Thyroid gland (tissue), 4 donors: ENCODE data around the gene TSG101. TPM values are rescaled to one million over a fixed set of nuclear protein-coding genes. Genes with fewer than 3 reads are reported as not detected.

Source experiments
- DNase-seq, 2 donors: peaks; one replicate each; pipeline ENCODE4 v3.0.0-alpha.2; 2019
- H3K27ac ChIP-seq, 3 donors: fragments of 200-600 bp; sonication (generic); 1 replicate in 2 of 3; 2 replicates in 1 of 3; pipeline ENCODE4 v1.5.1; 2016 to 2019; ENCODE audit warnings: mild to moderate bottlenecking in 1 of 3, moderate library complexity in 1 of 3
- H3K27me3 ChIP-seq: fragments of 200-600 bp; sonication (generic); one replicate; pipeline ENCODE4 v1.5.1; 2019
- H3K36me3 ChIP-seq, 2 donors: fragments of 200-600 bp; sonication (generic); one replicate each; pipeline ENCODE4 v1.5.1; 2016 to 2019
- H3K4me1 ChIP-seq, 2 donors: fragments of 200-600 bp; sonication (generic); one replicate each; pipeline ENCODE4 v1.5.1; 2017 to 2019
- H3K4me3 ChIP-seq, 3 donors: fragments of 200-600 bp; sonication (generic); replicated peaks in 1 of 3; 1 replicate in 2 of 3; 2 replicates in 1 of 3; pipeline ENCODE4 v1.5.1; 2016; ENCODE audit warnings: mild to moderate bottlenecking in 1 of 3
- H3K9me3 ChIP-seq: fragments of 200-600 bp; sonication (generic); one replicate; pipeline ENCODE4 v1.5.1; 2017
- CTCF ChIP-seq, 6 experiments: fragments of 200-600 bp in 3 of 6; fragments of 450-650 bp in 3 of 6; sonication (generic) in 3 of 6; IDR thresholded peaks; one replicate each; pipeline ENCODE4 v1.5.1; 2016 to 2019; ENCODE audit warnings: antibody characterized with exemption in 6 of 6, mild to moderate bottlenecking in 2 of 6, inconsistent platforms in 1 of 6, moderate library complexity in 1 of 6
- POLR2A ChIP-seq, 2 donors: fragments of 450-650 bp; IDR thresholded peaks; one replicate each; pipeline ENCODE4 v1.6.1; 2017; ENCODE audit warnings: antibody characterized with exemption in 2 of 2, mild to moderate bottlenecking in 2 of 2, moderate library complexity in 1 of 2
- WGBS, 2 donors: methylation state at CpG; one replicate each; pipeline ENCODE4 v1.1.5; 2017; 5-methylcytosine and 5-hydroxymethylcytosine counted together
- intact Hi-C: fragments of 100-400 bp; cut with DNase I; formaldehyde crosslinking; loops from one replicate; pipeline ENCODE4 v1.15.1; 2023
- total RNA-seq, 4 donors: library from RNA; depleted of rRNA; stranded (reverse); fragments of >200 nt; gene quantifications; one replicate each; pipeline ENCODE4 v1.2.3, GENCODE V29; 2016

Gene TSG101
- total RNA-seq, 4 donors from 2014 or later, result 71.5 to 147 (median 99.3) TPM

DNA sequence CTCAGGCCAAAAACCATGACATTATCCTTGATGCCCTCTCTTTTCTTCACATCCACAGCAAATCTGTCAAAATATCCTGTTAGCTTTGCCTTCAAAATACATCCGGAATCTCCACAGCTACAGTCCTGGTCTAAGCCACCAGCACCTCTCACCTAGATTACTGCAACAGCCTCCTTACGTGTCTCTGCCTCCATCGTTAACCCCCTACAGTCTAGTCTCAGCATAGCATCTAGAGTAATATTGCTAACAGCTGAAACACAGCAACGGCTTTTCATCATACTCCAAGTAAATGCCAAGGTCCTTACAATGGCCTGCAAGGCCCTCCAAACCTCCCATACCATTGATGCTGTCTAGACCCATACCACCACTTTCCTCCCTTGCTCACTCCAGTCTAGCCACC, 4.4 kb downstream of the TSG101 start:
- Histone ChIP-seq H3K27me3 (no peaks in the 10 kb centered on the region), H3K27ac (no peak overlapping the region), H3K9me3 (no peaks in the 10 kb centered on the region), H3K4me1 (peaks cover 0 to 2% of the 10 kb centered on the region in 2 donors), H3K36me3 (no peaks in the 10 kb centered on the region), H3K4me3 (no peak overlapping the region)
- intact Hi-C loops, result no loop called here
- DNase-seq, result no peak
- no peak for TF ChIP-seq CTCF (IDR thresholded peaks at IDR 0.05)
- TF ChIP-seq POLR2A (IDR thresholded peaks at IDR 0.05), result no peak
- WGBS, 2 donors, result 80 to 82% methylated on average over 4 of the region's 4 CpGs

GRCh38 chr11:18521122-18521521, 5.6 kb downstream of the TSG101 start:
- TF ChIP-seq CTCF (IDR thresholded peaks at IDR 0.05) (no peak), POLR2A (IDR thresholded peaks at IDR 0.05) (no peak)
- Histone ChIP-seq H3K27me3 (no peaks in the 10 kb centered on the region), H3K4me1 (no peaks in the 10 kb centered on the region), H3K27ac (no peak overlapping the region), H3K36me3 (no peaks in the 10 kb centered on the region), H3K9me3 (no peaks in the 10 kb centered on the region), H3K4me3 (no peak overlapping the region)
- 94 to 99% methylated on average over 3 of the region's 3 CpGs for WGBS, 2 donors
- no peak for DNase-seq
- intact Hi-C loops, result no loop called here

GRCh38 chr11:18502352-18502751, 24.4 kb downstream of the TSG101 start:
- intact Hi-C loops, result no loop called here
- DNase-seq, result no peak
- no peaks in the 10 kb centered on the region for H3K4me1 ChIP-seq
- no peaks in the 10 kb centered on the region for H3K9me3 ChIP-seq
- TF ChIP-seq CTCF (IDR thresholded peaks at IDR 0.05) (no peak), POLR2A (IDR thresholded peaks at IDR 0.05) (no peak)
- H3K27ac ChIP-seq, result no peak overlapping the region
- H3K36me3 ChIP-seq, result peaks cover 30 to 41% of the 10 kb centered on the region in 2 donors
- H3K27me3 ChIP-seq, result no peaks in the 10 kb centered on the region
- no peak overlapping the region for H3K4me3 ChIP-seq

DNA sequence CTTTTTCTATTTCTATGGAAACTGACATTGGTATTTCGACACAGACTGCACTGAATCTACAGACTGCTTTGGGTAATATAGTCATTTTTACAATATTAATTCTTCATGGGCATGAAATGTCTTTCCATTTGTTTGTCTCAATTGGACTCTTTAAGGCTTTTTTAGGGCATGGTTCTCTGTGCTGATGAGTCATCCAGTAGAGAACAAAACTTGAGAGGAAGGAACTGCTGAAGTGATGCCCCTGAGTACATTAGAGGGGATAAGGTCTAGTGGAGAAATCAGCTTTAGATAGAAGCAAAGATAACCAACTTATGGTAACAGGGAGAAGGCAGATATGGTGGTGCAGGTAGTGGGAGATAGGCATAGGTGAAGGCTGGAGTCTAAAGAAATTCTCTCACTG, 25.1 kb downstream of the TSG101 start:
- H3K9me3 ChIP-seq, result no peaks in the 10 kb centered on the region
- peaks cover 30 to 39% of the 10 kb centered on the region in 2 donors for H3K36me3 ChIP-seq
- 94 to 97% methylated on average over 1 of the region's 1 CpG for whole genome bisulfite sequencing, 2 donors
- no peak for TF ChIP-seq CTCF (IDR thresholded peaks at IDR 0.05)
- no peak for TF ChIP-seq POLR2A (IDR thresholded peaks at IDR 0.05)
- intact Hi-C loops, result no loop called here
- H3K4me1 ChIP-seq, result no peaks in the 10 kb centered on the region
- H3K4me3 ChIP-seq, result no peak overlapping the region
- no peak for DNase-seq
- H3K27me3 ChIP-seq, result no peaks in the 10 kb centered on the region
- H3K27ac ChIP-seq, result no peak overlapping the region

- Histone ChIP-seq H3K4me1 (peaks cover 0 to 3% of the 10 kb centered on the region in 2 donors), H3K4me3 (no peak overlapping the region), H3K27me3 (no peaks in the 10 kb centered on the region), H3K27ac (no peak overlapping the region), H3K9me3 (no peaks in the 10 kb centered on the region), H3K36me3 (peaks cover 20 to 32% of the 10 kb centered on the region in 2 donors)
- no peak for DNase-seq
- intact Hi-C loops, result no loop called here
- no peak for TF ChIP-seq POLR2A (IDR thresholded peaks at IDR 0.05)
- TF ChIP-seq CTCF (IDR thresholded peaks at IDR 0.05), result no peak
- WGBS, 2 donors, result 95 to 97% methylated on average over 1 of the region's 1 CpG
Observed at GRCh38 chr11:18498039-18498438, 28.7 kb downstream of the TSG101 start.
